SU-DHL-6 (cell line): ENCODE measurements around the gene UPF3A.

Source experiments
- H2AFZ ChIP-seq: fragments of 200-600 bp; sonication (generic); 2 replicates; pipeline ENCODE4 v1.6.1; 2014; ENCODE audit warnings: low read depth, mild to moderate bottlenecking, moderate library complexity, mixed read lengths, antibody characterized with exemption, low read length; ENCODE audit not compliant: severe bottlenecking
- H3F3A ChIP-seq: fragments of 200-600 bp; shearing (Covaris generic); 2 replicates; pipeline ENCODE4 v1.6.0; 2016; ENCODE audit warnings: antibody characterized with exemption, mild to moderate bottlenecking; ENCODE audit not compliant: insufficient read depth
- H3K27ac ChIP-seq: fragments of 200-600 bp; sonication (generic); 2 replicates; pipeline ENCODE4 v1.5.1; 2016; ENCODE audit warnings: low read depth, mild to moderate bottlenecking, low read length, moderate library complexity, mixed read lengths
- H3K27me3 ChIP-seq: fragments of 200-600 bp; sonication (generic), shearing (Covaris generic); 2 replicates; pipeline ENCODE4 v1.6.0; 2014; ENCODE audit warnings: mild to moderate bottlenecking, low read length
- H3K36me3 ChIP-seq: fragments of 200-600 bp; sonication (generic); 2 replicates; pipeline ENCODE4 v1.6.1; 2014; ENCODE audit warnings: mild to moderate bottlenecking, low read length, mixed read lengths
- H3K4me2 ChIP-seq: fragments of 300-600, 200-600 bp; shearing (Covaris generic), sonication (generic); 2 replicates; pipeline ENCODE4 v1.6.0; 2014; ENCODE audit warnings: low read length, low read depth, mild to moderate bottlenecking; ENCODE audit not compliant: poor library complexity, severe bottlenecking
- H3K4me3 ChIP-seq: fragments of 200-600 bp; sonication (generic); 2 replicates; pipeline ENCODE4 v1.5.1; 2014; ENCODE audit warnings: antibody characterized with exemption, low read length, mild to moderate bottlenecking, mixed read lengths; ENCODE audit not compliant: insufficient read depth, poor library complexity, severe bottlenecking
- H3K79me2 ChIP-seq: fragments of 200-600 bp; sonication (generic); 2 replicates; pipeline ENCODE4 v1.6.1; 2014; ENCODE audit warnings: mild to moderate bottlenecking, low read length, moderate library complexity; ENCODE audit not compliant: insufficient read depth
- H3K9ac ChIP-seq: fragments of 200-600 bp; sonication (generic); 2 replicates; pipeline ENCODE4 v1.7.0; 2014; ENCODE audit warnings: mild to moderate bottlenecking, low read length
- H3K9me2 ChIP-seq: fragments of 200-600 bp; sonication (generic); replicated peaks from 2 replicates; pipeline ENCODE4 v1.6.1; 2014; ENCODE audit warnings: low read length; ENCODE audit not compliant: insufficient read depth
- H3K9me3 ChIP-seq: fragments of 200-600 bp; sonication (generic); 2 replicates; pipeline ENCODE4 v1.6.1; 2014; ENCODE audit warnings: low read length, mixed read lengths; ENCODE audit not compliant: insufficient read depth
- H4K20me1 ChIP-seq: fragments of 200-600 bp; sonication (generic); 2 replicates; pipeline ENCODE4 v1.6.1; 2014; ENCODE audit warnings: low read depth, mild to moderate bottlenecking, antibody characterized with exemption, low read length, moderate library complexity, mixed read lengths
- EZH2phosphoT487 ChIP-seq: fragments of 200-600 bp; sonication (generic), shearing (Covaris generic); conservative IDR thresholded peaks from 2 replicates; pipeline ENCODE4 v1.6.1; 2018; ENCODE audit warnings: mild to moderate bottlenecking, antibody characterized with exemption, low read length, moderate library complexity, mixed read lengths
- TF ChIP-seq, protein P1 (sequence below): fragments of 200-600 bp; sonication (generic); IDR thresholded peaks from one replicate; pipeline ENCODE4 v1.5.1; 2017; ENCODE audit warnings: antibody characterized with exemption, mild to moderate bottlenecking, low read length, moderate library complexity; ENCODE audit not compliant: insufficient read depth, poor library complexity, severe bottlenecking

UPF3A gene

GRCh38 chr13:114284680-114285079 is 3.3 kb downstream of the UPF3A start:
- H2AFZ ChIP-seq = no peak overlapping the region
- H3F3A ChIP-seq = peaks cover 19% of the 10 kb centered on the region
- H3K9me3 ChIP-seq = no peaks in the 10 kb centered on the region
- H3K27ac ChIP-seq = no peak overlapping the region
- H3K9ac ChIP-seq = no peak overlapping the region
- H3K27me3 ChIP-seq = no peaks in the 10 kb centered on the region
- peaks cover 35% of the 10 kb centered on the region for H3K79me2 ChIP-seq
- no peak overlapping the region for H3K4me3 ChIP-seq
- H4K20me1 ChIP-seq = no peaks in the 10 kb centered on the region
- H3K4me2 ChIP-seq = no peak overlapping the region
- H3K9me2 ChIP-seq = no peaks in the 10 kb centered on the region
- H3K36me3 ChIP-seq = peaks cover 21% of the 10 kb centered on the region
- TF ChIP-seq, protein P1, sequence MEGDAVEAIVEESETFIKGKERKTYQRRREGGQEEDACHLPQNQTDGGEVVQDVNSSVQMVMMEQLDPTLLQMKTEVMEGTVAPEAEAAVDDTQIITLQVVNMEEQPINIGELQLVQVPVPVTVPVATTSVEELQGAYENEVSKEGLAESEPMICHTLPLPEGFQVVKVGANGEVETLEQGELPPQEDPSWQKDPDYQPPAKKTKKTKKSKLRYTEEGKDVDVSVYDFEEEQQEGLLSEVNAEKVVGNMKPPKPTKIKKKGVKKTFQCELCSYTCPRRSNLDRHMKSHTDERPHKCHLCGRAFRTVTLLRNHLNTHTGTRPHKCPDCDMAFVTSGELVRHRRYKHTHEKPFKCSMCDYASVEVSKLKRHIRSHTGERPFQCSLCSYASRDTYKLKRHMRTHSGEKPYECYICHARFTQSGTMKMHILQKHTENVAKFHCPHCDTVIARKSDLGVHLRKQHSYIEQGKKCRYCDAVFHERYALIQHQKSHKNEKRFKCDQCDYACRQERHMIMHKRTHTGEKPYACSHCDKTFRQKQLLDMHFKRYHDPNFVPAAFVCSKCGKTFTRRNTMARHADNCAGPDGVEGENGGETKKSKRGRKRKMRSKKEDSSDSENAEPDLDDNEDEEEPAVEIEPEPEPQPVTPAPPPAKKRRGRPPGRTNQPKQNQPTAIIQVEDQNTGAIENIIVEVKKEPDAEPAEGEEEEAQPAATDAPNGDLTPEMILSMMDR = no peak
- no peak for TF ChIP-seq EZH2phosphoT487

DNA sequence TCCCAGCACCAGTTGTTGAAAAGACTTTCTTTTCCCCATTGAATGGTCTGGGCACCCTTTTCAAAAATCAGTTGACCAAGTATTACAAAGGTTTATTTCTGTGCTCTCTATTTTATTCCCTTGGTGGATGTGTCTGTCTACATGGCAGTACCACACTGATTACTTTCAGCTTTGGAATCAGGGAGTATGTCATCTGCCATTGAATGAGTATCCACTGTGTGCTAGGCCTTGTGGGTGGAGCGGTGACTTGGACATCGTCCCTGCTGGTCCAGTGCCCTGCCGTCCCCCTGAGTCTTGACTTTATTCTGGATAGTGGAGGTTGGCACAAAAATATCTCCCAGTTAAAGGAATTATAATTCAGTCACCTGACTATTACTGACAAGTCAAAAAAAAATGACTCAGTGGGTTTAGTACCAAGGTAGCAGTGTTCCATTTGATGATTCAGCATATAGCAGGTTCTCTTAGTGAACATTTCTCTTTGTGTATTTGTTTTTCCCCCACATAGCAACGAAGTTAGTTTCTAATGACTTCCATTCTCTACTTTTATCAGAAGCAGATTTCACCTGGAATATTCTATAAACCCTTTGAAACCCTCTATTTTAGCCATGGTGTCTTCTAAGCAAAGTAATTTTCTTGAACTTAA is 3.9 kb downstream of the UPF3A start:
- Histone ChIP-seq H3K36me3 (peaks cover 21% of the 10 kb centered on the region), H3K9me2 (no peaks in the 10 kb centered on the region), H3K9ac (no peak overlapping the region), H3K79me2 (peaks cover 35% of the 10 kb centered on the region), H3K27me3 (no peaks in the 10 kb centered on the region), H4K20me1 (no peaks in the 10 kb centered on the region), H3F3A (peaks cover 13% of the 10 kb centered on the region), H3K9me3 (no peaks in the 10 kb centered on the region), H3K27ac (no peak overlapping the region), H3K4me3 (no peak overlapping the region), H2AFZ (no peak overlapping the region), H3K4me2 (no peak overlapping the region)
- TF ChIP-seq, protein P1 = no peak
- no peak for TF ChIP-seq EZH2phosphoT487

DNA sequence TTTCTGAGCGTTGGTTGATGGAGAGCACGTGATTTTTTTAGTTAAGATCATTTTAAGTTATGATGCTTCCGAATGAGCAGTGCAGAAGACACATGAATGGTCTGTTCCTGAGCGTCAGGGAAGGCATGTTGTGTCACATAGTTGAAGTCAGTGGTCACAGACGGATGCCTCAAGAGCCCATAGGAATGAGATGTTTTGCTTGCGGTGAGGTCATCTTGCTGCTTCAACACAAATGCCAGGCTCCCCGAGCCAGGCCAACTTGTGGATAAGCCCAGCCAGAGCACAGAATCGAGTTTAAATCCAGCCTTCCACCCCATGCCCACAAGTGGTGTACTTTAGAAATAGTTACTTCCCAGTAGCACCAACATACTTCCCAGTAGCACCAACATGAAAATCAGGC is 5.4 kb downstream of the UPF3A start:
- Histone ChIP-seq H3K27ac (no peak overlapping the region), H3K79me2 (peaks cover 35% of the 10 kb centered on the region)

More for the DNA sequence above, 5.4 kb downstream of the UPF3A start:
- no peaks in the 10 kb centered on the region for H3K9me3 ChIP-seq
- H3K4me3 ChIP-seq = no peak overlapping the region
- TF ChIP-seq, protein P1 = no peak
- H3K4me2 ChIP-seq = no peak overlapping the region
- H3F3A ChIP-seq = peaks cover 4% of the 10 kb centered on the region
- H3K9me2 ChIP-seq = no peaks in the 10 kb centered on the region
- no peaks in the 10 kb centered on the region for H4K20me1 ChIP-seq
- H3K27me3 ChIP-seq = no peaks in the 10 kb centered on the region
- peaks cover 21% of the 10 kb centered on the region for H3K36me3 ChIP-seq
- no peak overlapping the region for H2AFZ ChIP-seq
- no peak overlapping the region for H3K9ac ChIP-seq
